ENCODE results near the gene FBF1. TPM values are rescaled to one million over a fixed set of nuclear protein-coding genes. Genes with fewer than 3 reads are reported as not detected.
"Not testable (repeated sequence)": the region's sequence is repeated elsewhere in the genome, so short reads cannot be mapped to it uniquely, and the experiment has no call there.

Gene FBF1
- total RNA-seq, 1 donor from 2014 or later, result 8.9 TPM

DNA sequence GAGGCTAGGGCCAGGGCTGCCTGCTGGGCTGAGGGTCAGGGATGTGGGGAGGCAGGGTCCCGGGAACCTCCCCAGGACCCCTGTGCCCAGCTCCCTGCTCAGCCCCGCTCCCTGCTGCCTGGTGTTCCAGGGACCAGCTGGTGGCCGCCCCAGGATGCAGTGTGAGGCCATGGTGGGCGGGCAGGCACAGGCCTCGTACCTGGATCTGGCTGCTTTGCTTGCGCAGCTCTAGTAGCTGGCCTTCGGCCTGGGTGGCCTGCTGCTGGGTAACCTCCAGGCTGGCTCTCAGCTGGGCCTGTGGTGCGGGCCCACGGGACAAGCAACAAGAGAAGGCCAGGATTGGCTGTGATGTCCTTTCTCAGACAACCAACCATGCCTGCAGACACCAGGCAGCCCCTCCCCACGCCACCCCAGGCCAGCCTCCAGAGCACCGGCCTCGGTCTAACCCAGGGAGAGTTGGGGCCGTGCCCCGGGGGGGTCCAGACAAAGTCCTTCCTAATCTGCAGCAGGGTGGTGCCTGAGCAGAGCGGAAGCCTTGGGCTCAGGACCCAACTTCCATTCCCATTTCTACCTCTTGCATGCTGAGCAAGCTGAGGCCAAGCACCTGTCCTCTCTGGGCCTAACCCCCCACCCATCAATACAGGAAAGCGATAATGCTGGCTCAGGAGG is 48.2 kb downstream of the FBF1 start:
- peaks cover 20 to 32% of the 10 kb centered on the region in 2 donors for H3K36me3 ChIP-seq
- H3K27me3 ChIP-seq, result no peaks in the 10 kb centered on the region
- TF ChIP-seq, protein P1, sequence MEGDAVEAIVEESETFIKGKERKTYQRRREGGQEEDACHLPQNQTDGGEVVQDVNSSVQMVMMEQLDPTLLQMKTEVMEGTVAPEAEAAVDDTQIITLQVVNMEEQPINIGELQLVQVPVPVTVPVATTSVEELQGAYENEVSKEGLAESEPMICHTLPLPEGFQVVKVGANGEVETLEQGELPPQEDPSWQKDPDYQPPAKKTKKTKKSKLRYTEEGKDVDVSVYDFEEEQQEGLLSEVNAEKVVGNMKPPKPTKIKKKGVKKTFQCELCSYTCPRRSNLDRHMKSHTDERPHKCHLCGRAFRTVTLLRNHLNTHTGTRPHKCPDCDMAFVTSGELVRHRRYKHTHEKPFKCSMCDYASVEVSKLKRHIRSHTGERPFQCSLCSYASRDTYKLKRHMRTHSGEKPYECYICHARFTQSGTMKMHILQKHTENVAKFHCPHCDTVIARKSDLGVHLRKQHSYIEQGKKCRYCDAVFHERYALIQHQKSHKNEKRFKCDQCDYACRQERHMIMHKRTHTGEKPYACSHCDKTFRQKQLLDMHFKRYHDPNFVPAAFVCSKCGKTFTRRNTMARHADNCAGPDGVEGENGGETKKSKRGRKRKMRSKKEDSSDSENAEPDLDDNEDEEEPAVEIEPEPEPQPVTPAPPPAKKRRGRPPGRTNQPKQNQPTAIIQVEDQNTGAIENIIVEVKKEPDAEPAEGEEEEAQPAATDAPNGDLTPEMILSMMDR (IDR thresholded peaks at IDR 0.05), result no peak
- no peak overlapping the region for H3K27ac ChIP-seq
- H3K9me3 ChIP-seq, result no peaks in the 10 kb centered on the region
- no peak for DNase-seq (ENCODE audit: low spot score in 2 of 2)
- H3K4me3 ChIP-seq, result no peak overlapping the region
- peaks cover 0 to 21% of the 10 kb centered on the region in 2 donors for H3K4me1 ChIP-seq
- intact Hi-C loops (cut with DNase I), result no loop called here

DNA sequence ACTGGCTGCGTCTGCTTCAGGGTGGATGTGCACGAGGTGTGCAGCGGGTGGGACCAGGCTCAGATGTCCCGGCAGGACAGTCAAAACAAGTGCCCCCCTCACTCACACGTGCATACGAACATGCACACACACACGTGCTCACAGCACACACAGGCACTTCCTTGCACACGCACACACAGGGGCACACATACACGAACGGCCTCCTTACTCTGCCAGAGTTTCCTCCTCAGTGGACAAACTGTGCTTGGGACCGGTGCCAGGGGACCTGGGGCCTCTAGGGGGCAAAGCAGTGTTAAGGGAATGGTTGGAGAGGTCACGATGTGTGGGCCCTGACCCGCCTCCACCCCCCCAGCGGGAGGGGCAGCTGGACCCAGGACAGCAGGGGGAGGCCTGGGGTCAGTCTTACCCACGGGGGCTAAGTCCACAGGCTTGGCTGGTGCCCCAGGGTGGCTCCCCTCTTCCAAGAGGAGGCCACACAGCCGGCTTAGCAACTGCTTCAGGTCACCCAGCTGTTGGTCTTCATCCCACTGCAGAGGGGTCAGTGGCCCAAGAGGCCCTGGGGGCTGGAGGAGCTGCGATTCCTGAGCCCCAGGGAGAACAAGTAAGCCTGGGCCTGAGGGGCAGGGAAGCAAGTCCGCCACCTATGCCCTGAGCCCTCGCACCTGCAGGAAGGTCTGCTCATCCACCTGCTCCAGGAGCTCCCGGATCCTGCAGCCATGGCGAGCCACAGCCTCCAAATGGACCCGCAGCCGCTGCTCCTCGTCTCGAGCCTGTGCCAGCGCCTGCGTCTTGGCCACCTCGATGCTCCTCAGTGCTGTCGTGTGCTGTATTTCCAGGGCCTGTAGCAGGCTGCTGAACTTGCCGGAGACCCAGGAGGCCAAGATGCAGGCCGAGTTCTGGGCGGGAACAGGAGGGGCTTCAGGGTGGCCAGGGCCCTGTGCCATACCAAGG is 49.0 kb downstream of the FBF1 start:
- Histone ChIP-seq H3K4me1 (peaks cover 0 to 18% of the 10 kb centered on the region in 2 donors), H3K27ac (no peak overlapping the region), H3K4me3 (no peak overlapping the region), H3K27me3 (no peaks in the 10 kb centered on the region), H3K36me3 (peaks cover 20 to 32% of the 10 kb centered on the region in 2 donors), H3K9me3 (no peaks in the 10 kb centered on the region)
- intact Hi-C loops (cut with DNase I), result no loop called here
- DNase-seq (ENCODE audit: low spot score in 2 of 2), result no peak
- TF ChIP-seq, protein P1 (IDR thresholded peaks at IDR 0.05), result no peak

DNA sequence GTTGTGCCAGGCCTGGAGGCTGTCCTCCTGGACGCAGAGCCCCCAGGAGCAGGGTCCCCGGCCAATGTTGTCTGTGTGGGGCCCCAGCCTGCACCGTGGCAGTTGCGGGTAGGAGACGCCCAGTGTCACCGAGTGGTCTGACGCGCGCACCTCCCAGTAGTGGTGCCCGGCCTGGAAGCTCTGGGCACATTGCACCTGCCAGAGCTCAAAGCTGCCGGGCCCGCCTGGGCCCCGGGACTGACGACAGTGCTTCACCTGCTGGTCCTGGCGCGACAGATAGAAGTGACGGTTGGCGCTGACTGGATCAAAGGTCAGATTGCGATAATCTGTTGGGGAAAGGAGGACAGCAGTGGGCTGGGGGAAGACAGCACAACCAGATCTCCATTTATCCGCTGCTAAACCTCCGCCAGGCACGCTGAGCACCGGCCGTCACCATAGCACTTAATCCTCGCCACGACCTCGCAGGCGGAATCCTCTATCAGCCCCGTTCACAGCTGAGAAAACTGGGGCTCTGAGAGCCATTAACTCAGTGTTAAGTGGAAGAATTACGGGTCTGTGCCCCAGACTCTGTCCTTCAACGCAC is 49.7 kb downstream of the FBF1 start:
- Histone ChIP-seq H3K27ac (no peak overlapping the region), H3K9me3 (no peaks in the 10 kb centered on the region), H3K4me1 (peaks cover 0 to 18% of the 10 kb centered on the region in 2 donors), H3K36me3 (peaks cover 20 to 32% of the 10 kb centered on the region in 2 donors), H3K27me3 (no peaks in the 10 kb centered on the region), H3K4me3 (no peak overlapping the region)
- TF ChIP-seq, protein P1 (IDR thresholded peaks at IDR 0.05), result no peak
- DNase-seq (ENCODE audit: low spot score in 2 of 2), result no peak
- intact Hi-C loops (cut with DNase I), result no loop called here

DNA sequence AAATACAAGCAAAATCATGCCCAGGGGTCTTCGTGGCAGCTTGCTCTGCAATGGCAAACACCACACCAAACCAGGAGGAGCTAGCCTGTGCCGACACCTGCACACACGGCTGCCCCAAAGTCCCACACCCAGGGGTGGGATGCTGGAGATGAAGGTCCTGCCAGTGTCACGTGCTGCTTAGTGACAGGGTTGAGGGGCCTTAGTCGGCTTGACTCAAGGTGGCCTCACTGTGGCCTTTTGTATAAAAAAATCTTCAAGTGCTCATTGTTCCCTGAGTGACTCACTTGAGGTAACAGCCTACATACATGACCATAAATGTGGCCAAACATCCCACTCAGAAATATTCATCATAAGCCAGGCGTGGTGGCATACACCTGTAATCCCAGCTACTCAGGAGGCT is 51.4 kb downstream of the FBF1 start:
- Histone ChIP-seq H3K36me3 (peaks cover 20 to 32% of the 10 kb centered on the region in 2 donors), H3K27ac (no peak overlapping the region), H3K4me3 (no peak overlapping the region), H3K4me1 (peaks cover 0 to 3% of the 10 kb centered on the region in 2 donors), H3K9me3 (no peaks in the 10 kb centered on the region), H3K27me3 (no peaks in the 10 kb centered on the region)
- intact Hi-C loops (cut with DNase I), result no loop called here
- no peak for DNase-seq (ENCODE audit: low spot score in 2 of 2)
- TF ChIP-seq, protein P1 (IDR thresholded peaks at IDR 0.05), result no peak

DNA sequence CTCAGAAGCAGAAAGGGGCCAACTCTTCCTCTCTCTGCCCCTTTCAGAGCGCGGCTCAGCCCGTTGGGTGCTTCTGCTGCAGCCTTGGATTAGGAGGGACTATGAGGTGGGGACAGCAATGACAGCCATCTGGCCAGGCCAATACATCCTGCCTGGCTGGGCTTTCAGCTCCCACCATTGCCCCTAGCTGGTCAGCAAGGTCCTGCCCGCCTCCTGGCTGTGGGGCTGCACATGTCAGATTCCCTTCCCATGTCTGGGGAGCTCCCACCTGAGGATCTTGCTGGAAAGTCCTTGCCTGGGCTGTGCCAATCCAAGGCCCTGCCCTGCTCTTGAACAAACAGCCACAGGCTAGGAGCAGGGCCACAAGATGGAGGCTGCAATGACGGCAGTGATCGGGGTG is 52.4 kb downstream of the FBF1 start:
- TF ChIP-seq, protein P1 (IDR thresholded peaks at IDR 0.05), result no peak
- H3K9me3 ChIP-seq, result no peaks in the 10 kb centered on the region
- no peak for DNase-seq (ENCODE audit: low spot score in 2 of 2)
- H3K36me3 ChIP-seq, result peaks cover 20 to 32% of the 10 kb centered on the region in 2 donors
- H3K27ac ChIP-seq, result no peak overlapping the region
- no peaks in the 10 kb centered on the region for H3K4me1 ChIP-seq
- no peak overlapping the region for H3K4me3 ChIP-seq
- intact Hi-C loops (cut with DNase I), result no loop called here
- H3K27me3 ChIP-seq, result no peaks in the 10 kb centered on the region

DNA sequence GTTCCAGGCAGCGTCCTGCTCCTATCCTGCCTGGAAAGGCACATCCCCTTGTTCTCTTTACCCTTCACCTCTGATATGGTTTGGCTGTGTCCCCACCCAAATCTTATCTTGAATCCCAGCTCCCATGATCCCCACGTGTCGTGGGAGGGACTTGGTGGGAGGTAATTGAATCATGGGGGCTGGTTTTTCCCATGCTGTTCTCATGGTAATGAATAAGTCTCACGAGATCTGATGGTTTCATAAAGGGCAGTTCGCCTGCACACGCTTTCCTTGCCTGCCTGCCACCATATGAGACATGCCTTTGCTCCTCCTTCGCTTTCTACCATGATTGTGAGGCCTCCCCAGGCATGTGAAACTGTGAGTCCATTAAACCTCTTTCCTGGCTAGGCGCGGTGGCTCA is 55.0 kb downstream of the FBF1 start:
- DNase-seq (ENCODE audit: low spot score in 2 of 2), result not testable (repeated sequence)
- peaks cover 7 to 16% of the 10 kb centered on the region in 2 donors for H3K36me3 ChIP-seq

More for the DNA sequence above, 55.0 kb downstream of the FBF1 start:
- H3K27ac ChIP-seq; H3K27me3 ChIP-seq; H3K9me3 ChIP-seq; H3K4me1 ChIP-seq; H3K4me3 ChIP-seq; intact Hi-C loops (cut with DNase I): not testable (repeated sequence)

Data from ascending aorta (tissue), 2 donors.